GM21619 (cell line): ENCODE data around the gene KCNMA1.
A peak's percentile ranks its signal among the peaks of the same experiment; 100 is the strongest.

ENCODE experiments used
- ATAC-seq: cut with Tn5 transposase; IDR thresholded peaks from one replicate; pipeline ENCODE4 v1.9.1; 2021; ENCODE audit not compliant: unreplicated experiment

Gene KCNMA1

DNA sequence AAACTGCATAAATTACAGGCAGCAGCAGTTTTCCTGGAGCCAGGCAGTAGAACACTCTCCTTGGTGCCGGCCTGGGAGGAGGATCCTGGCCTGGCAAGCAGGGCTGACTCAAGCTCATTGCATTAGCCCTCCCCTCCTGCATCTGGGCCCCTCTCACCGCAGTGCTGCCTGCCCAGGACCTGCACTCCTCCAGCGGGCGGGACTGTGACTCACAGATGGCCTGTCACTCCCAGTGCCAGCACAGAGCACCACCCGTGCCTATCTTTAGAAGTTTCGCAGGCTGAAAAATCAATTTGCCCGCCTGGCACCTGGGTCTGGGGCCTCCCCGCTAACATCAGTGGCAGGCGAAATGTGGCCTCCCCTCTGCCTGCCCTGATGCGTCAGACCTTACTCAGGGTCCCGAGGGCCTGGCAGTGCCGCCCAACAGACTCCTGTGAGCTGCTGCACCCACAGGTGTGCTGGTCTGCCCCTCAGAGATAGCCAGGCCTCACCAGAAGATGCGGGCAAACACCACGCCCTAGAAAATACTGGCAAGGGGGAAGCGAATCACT, 123.8 kb downstream of the KCNMA1 start:
- ATAC-seq = no peak

DNA sequence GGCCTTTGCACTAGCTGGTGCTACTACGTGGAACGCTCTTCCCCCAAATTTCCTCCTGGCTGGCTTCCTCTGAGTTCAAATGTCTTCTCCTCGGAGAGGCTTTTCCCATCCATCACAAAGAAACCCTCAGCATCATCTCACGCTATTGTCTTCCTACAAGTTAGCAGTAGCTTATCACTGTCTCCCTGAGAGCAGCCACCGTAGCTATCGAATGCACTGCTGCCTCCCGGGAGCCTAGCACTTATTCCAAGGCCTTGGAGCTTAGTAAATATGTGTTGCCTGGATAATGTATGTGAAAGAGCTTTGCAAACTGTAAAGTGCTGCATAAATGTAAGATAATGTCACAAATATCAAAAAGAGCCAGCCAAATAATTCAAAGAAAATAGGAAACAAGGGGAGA, 124.4 kb downstream of the KCNMA1 start:
- no peak for ATAC-seq

DNA sequence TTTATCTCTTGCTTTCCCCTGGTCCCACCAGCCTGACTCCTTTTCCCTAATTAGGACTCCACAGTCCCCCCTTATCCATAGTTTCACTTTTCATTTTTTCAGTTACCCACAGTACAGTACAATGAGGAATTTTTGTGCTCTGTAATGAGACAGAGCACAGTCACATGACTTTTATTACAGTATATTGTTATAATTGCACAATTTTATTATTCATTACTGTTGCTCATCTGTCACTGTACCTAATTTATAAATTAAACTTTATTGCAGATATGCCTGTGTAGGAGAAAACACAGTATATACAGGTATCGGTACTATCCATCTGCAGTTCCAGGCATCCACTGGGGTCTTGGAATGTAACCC, 125.4 kb downstream of the KCNMA1 start:
- no peak for ATAC-seq

DNA sequence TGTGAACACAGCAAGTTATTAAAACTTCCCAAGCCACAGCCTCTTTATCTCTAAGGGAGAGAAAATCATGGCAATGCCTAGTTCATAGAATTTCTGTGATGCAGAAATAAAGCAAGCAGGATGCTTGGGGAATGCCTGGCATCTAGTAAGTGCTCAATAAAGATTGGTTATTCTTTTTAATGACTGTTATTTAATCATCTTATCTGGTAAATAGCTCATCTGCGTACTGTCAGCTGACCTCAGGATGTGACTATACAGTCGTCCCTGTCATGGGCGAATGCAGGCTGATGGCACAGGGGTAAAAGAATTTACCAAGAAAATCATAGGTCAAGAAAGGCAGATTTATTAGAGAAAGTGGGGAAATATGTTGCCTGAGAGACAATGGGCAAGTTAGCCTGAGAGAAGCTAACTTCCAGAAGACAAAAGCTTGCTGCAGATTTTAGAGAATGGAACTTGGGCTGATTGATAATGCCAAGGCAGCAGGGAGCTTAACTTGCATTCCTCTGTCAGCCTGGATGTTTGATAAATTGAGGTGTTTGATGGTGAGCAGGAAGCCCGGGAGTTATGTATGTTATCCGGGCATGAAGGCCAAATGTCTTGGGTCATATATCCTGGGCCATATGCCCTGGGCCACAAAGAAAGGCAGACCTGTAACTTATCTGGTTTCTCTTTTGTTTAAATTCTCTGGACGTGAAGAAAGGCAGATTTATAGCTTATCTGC, 126.0 kb downstream of the KCNMA1 start:
- ATAC-seq = no peak

DNA sequence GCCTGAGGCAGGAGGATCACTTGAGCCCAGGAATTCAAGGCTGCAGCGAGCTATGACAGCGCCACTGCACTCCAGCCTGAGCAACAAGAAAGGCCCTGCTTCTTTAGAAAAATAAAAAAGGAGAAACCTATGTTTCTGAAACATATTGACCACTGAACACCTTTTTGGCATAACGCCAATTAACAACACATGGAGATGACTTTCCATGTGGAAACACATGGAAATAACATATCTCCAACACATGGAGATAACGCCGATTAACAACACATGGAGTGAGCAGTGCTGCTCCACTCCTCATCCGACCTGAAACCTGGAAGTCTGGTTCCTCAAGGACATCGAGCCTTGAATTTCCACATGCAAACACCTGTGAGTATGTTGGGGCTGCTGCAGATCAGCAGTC, 126.9 kb downstream of the KCNMA1 start:
- ATAC-seq = no peak

DNA sequence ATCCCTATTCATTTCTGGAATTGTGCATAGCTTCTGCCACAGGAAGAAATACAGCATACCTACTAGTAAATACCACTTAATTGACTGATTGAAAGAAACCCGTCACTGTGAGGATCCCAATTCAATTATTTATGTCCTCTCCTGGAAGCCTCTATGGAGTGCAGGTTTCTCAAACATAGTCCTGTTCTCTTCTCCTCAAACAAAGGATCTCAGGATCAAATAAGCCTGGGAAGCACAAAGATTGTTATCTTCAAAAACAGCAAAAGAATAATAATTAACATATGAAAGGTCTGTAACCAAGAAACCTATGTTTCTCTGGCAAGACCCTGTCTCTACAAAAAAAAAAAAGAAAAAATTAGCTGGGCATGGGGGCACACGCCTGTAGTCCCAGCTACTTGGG, 127.3 kb downstream of the KCNMA1 start:
- no peak for ATAC-seq

DNA sequence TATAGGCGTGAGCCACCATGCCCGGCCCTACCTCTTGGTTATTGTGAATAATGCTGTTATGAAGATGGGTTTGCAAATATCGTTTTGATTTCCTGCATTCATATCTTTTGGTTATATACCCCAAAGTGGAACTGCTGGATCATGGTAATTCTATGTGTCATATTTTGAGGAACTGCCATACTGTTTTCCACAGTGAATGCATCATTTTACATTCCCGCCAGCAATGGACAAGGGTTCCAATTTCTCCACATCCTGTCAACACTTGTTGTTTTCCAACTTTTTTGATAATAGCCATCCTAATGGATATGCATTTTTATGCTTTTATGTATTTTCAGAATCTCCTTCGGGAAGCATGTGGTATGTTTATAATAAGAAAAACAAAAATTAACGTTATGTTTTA, 128.2 kb downstream of the KCNMA1 start:
- no peak for ATAC-seq

DNA sequence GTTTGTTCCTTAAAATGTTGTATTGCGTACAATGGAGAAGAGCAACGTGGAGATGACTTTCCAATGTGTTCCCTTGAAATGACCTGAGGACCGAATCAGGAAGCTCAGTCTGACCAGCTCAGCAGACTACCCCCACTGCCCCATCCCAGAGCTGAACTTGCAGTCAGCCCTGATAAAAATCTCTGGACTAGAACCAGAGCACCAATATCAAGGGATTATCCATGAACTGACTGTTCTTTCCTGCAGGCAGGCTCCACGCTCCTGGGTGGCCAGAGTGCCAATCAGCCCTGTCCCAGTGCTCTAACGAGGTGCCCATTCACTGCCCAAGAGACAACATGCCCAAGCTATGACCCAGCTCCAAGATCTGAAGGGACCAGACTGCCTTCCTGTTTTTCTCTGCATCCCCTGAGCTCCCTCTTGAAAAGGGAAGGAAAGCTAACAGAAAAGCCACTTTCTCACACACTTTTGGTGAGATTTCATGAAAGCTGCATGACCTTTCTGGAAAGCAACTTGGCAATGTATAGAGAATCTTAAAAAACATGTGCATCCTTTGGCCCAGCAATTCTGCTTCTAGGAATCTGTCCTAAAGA, 130.2 kb downstream of the KCNMA1 start:
- ATAC-seq = no peak

DNA sequence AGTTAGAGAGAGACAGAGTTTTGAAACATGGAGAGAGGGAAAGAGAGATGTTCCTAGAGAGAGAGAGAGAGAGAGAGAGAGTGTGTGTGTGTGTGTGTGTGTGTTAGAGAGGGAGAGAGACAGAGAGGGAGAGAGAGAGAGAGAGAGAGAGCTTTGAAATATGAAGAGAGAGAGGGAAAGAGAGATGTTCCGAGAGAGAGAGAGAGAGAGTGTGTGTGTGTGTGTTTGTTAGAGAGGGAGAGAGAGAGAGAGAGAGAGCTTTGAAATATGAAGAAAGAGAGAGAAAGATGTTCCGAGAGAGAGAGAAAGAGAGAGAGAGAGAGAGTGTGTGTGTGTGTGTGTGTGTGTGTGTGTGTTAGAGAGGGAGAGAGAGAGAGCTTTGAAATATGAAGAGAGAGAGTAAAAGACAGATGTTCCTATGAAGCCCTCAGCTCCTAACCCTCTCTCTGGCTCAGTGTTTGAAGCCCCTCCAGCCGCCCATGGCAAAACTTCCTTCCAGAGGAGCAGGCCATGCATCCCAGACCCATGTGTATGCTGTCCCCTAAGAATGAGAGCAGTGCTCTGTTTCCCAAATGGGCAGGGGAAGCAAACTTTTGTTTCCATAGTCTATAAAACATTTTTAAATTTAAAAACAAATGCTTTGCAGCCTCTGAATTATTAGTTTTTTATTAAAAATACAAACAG, 130.9 kb downstream of the KCNMA1 start:
- ATAC-seq = no peak

DNA sequence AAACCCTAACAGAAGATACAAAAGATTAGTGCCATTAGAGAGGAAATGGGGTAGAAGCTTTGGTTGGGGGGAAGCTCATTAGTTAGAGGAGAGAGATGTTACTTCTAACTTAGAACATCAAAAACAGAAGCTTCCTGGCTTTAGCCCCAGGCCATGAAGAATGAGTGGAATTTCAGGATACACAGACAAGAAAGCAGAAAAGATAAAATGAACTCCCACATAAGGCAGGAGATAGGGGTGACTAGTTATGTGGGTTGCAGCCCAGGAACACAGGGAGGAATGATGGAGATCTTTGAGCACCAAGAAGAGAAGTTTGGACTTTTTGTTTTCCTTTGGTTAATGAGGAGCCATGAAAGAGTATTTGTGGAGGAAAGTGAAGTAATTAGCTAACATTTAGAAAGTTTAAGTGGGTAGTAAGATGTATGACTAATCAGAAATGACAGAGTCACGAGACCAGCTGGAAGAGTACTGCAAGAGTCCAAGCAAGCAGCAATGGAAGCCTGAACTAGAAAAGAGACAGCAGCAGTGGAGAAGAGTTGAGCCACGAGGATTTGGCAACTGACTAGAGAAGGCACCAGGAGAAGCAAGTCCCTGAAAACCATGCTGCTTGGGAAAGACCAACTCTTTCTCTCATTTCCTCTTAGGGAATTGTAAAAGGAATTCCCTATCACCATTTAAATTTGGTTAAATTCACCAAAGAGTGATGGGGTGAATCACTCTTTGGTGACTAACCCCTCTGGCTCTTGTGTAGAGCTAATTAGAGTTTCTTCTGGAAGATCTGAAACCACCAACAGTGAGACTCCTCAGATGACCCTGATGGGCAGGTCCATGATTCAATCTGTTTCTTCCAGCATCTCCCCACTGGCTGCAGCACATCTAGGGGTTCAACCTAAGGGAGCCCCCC, 131.9 kb downstream of the KCNMA1 start:
- no peak for ATAC-seq

DNA sequence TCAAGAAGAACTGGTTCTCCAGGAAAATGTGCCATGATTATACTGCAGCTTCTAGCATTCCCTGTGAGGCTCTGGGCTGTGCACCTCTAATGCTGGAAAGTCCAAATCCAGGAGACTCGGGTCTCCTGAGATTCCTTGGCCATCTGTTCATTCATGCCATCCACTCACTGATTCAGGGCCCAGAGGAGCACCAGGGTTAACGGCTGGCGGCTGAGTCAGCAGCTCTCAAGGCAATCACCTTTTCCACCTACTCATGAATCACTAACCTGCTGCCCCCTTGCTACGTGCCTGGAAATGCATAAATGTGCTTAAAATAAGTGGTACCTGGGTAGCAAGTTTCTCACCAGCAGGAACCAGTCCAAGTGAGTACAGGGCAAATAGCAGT, 132.7 kb downstream of the KCNMA1 start:
- no peak for ATAC-seq

DNA sequence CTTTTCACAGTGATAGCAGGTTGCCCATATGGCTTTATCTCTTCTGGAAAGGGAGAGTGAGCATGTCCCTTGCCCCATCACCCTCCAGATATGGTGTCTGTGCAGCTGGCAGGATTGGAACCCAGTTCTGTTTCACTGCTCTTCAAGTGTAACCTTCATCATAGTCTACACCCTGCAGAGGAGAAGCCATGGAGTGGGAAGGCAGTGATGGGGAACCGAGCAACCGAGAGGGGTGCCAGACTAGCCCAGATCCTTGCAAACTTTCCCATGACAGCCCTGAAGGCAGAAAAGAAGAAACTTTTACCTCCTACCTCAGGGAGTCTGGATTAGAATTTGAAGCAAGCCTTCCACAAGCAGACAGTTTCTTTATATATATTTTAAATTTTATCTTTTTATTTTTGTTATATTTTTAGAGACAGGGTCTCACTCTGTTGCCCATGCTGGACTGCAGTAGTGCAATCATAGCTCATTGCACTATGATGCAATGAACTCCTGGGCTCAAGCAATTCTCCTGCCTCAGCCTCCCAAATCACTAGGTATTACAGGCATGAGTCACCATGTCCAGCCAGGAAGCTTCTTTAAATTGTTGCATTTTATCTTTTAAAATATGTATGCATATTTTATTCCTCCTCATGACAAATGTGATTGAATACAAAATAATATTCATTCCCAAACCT, 133.3 kb downstream of the KCNMA1 start:
- ATAC-seq = no peak

DNA sequence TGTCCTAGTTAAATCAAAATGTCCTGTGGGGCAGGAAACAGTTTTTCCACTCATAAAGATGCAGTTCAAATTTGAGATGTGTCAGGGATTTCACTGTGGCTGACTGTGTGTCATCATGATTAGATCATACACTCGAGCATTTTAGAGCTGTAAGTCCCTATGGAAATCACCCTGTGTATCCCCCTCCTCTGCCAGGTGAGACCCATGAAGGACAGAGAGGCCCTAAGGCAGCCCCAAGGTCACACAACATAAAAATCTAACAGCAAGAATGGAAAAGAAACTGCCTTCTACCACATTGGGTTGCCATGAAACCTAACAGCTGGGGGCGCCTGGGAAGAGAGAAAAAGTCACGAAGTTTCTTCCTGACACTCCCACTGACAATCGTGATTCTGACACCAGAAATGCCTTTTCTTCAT, 135.8 kb downstream of the KCNMA1 start:
- no peak for ATAC-seq

DNA sequence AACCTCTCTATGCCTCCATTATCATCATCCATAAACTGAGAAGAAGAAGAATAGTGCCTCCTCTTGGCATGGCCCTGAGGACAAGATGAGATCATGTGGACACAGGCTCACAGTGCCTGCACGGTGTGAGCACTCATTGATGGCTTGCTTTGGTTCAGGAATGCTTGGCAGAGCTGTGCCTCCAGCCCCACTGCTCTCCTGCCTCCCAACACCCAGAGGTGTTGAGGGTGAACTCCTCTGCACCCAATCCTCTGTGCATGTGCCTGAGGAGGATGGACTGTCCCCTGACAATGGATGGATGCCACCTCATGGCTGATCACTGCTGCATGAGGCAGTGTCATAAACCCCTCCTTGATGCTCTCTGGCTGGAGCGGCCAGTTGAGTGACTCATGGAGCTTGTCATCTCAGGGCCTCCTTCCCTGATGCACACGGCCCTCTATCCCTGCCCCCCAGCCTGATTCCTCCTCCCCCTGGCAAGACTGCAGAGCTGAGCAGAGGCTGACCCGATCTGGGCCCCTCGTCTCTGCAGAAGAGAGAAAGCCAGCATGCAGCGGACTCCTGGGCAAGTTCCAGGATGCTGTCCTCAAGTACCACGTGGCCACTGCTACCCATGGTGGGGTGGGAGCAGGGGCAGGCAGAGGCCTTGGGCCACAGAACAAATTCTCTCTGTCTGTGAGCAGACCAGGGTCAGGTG, 136.3 kb downstream of the KCNMA1 start:
- no peak for ATAC-seq

DNA sequence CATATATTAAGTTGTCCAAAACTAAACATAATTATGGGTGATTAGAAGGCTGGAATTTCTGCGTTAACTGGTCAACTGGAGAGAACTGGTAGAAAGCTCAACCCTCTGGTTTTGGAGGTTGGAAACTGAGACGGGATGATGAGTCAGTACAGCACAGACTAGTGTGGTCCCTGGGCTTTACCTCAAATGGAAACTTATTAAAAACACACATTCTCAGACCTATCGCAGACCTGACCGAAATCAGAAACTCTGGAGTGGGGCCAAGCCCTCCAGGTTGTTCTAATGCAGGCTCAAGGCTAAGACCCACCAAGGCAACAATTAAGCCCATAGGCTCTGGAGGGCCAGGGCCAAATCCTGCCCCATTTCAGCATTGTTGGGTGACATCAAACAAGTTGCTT, 136.9 kb downstream of the KCNMA1 start:
- ATAC-seq = peak; percentile 70

DNA sequence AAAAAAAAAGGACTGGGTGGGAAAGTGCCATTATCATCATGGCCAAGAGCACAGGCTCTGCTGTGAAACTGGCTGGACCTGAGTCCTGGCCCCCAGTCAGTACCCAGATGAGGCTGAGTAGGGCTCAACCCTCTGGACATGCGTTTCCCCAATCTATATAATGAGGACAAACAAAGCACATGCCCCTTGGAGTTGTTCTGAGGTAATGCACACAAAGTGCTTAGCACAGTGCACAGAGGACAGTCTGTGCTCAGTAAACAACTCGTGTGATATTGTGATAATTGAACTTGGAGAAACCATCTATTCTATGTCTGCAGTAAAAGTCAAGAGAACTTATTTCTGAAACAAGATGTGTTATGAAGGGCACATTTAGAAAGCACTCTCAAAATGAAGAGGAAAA, 138.8 kb downstream of the KCNMA1 start:
- no peak for ATAC-seq

DNA sequence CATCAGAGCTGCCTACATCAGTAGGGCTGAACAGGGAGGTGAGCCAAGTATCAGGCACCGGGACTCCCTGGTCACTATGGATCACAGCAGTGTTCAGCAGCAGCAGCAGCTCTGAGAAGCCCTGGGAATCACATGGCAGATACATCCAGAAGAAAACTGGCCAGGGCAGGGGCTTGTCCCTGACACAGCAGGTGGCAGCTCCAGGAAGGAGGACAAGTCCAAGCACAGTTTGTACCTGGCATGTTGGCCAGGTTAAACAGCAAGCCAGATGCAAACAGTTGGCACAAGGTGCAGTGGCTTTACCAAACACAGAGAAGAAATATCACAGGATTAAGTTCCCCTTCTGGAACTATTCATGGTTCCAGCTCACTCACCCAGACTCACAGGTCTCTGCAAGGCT, 139.4 kb downstream of the KCNMA1 start:
- ATAC-seq = no peak

DNA sequence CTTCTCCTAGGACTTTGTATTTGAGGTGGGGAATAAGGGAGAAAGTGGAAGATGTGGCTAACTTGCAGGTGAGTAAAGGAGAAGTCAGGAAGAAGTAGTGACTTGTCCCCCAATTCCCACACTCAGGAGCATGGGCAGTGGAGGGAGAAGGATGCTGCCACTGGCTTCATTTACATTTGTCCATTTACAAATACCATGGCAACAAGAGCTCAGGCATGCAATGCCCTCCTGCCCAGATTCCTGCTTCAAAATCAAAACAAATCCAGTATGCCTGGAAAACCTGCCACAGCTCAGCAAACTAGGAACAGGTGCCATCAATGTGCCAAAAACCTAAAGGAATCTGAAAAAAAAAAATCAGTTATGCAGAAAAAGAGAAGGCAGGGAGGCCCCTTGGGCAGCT, 139.9 kb downstream of the KCNMA1 start:
- ATAC-seq = no peak

DNA sequence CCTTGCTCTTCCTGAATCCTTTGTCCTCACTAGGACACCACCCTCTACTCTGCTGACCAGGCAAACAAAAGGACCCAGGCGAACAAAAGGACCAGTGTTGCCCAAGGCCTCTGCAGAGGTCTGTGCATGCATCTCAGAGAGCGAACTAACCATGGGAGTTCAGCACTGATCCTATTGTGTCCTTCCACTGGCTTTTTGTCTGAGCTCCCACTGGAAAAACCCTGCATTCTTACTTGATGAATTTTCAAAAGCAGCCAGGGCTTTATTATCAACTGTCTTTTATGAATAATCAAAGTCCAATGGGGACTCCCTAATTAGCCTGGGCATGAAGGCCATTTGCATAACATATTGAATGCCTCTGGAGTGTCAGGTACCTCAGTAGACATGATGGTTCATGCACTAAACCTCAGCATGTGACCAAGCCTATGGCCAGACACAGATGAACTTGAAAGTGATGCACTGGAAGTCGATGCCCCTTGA, 140.6 kb downstream of the KCNMA1 start:
- no peak for ATAC-seq
